HepG2 (cell line): ENCODE data around the gene DGAT2. TPM values are rescaled to one million over a fixed set of nuclear protein-coding genes. Genes with fewer than 3 reads are reported as not detected.
A peak's percentile ranks its signal among the peaks of the same experiment; 100 is the strongest.

Experiments
- BHLHE40 ChIP-seq: IDR thresholded peaks from 2 replicates; pipeline ENCODE4 v1.6.1; 2011; ENCODE audit warnings: low read length, improper control_type of control experiment
- DR1 ChIP-seq: sonication (generic); formaldehyde crosslinking; IDR thresholded peaks from 2 replicates; pipeline ENCODE4 v1.8.0; 2021; ENCODE audit warnings: mild to moderate bottlenecking, missing genetic modification reagents, inconsistent platforms
- FOXA3 ChIP-seq: IDR thresholded peaks from 2 replicates; pipeline ENCODE4 v1.6.1; 2016; ENCODE audit warnings: missing genetic modification reagents, missing compliant biosample characterization
- FUBP1 ChIP-seq: sonication (generic); formaldehyde crosslinking; IDR thresholded peaks from 2 replicates; pipeline ENCODE4 v1.5.1; 2020; ENCODE audit warnings: missing genetic modification reagents, mild to moderate bottlenecking, borderline replicate concordance
- MAX ChIP-seq: IDR thresholded peaks from 2 replicates; pipeline ENCODE4 v1.6.1; 2012; ENCODE audit warnings: inconsistent platforms
- MYC ChIP-seq: sonication (generic); formaldehyde crosslinking; IDR thresholded peaks from 2 replicates; pipeline ENCODE4 v1.9.0; 2021; ENCODE audit warnings: missing genetic modification reagents, borderline replicate concordance
- RBM22 ChIP-seq: fragments of 200-400 bp; formaldehyde crosslinking; optimal IDR thresholded peaks from 2 replicates; pipeline ENCODE3; 2017; ENCODE audit warnings: mild to moderate bottlenecking, low read length, moderate library complexity
- RXRA ChIP-seq: sonication (generic); formaldehyde crosslinking; IDR thresholded peaks from 2 replicates; pipeline ENCODE4 v1.5.1; 2020; ENCODE audit warnings: missing genetic modification reagents
- SAP130 ChIP-seq: IDR thresholded peaks from 2 replicates; pipeline ENCODE4 v1.6.1; 2016; ENCODE audit warnings: low read depth
- SPEN ChIP-seq: sonication (generic); formaldehyde crosslinking; IDR thresholded peaks from 2 replicates; pipeline ENCODE4 v1.5.1; 2020; ENCODE audit warnings: low read depth, mild to moderate bottlenecking, missing genetic modification reagents
- TFDP1 ChIP-seq: IDR thresholded peaks from 2 replicates; pipeline ENCODE4 v1.6.1; 2016; ENCODE audit warnings: missing compliant biosample characterization, missing genetic modification reagents, borderline replicate concordance
- ZFAT ChIP-seq: sonication (generic); formaldehyde crosslinking; conservative IDR thresholded peaks from 2 replicates; pipeline ENCODE4 v1.8.1; 2023; ENCODE audit warnings: missing genetic modification reagents, inconsistent platforms
- ZFP91 ChIP-seq: sonication (generic); formaldehyde crosslinking; IDR thresholded peaks from 2 replicates; pipeline ENCODE4 v1.9.0; 2022; ENCODE audit warnings: missing genetic modification reagents, mild to moderate bottlenecking, borderline replicate concordance
- ZNF549 ChIP-seq: sonication (generic); formaldehyde crosslinking; IDR thresholded peaks from 2 replicates; pipeline ENCODE4 v1.5.0; 2020; ENCODE audit warnings: missing genetic modification reagents
- ZNF737 ChIP-seq: sonication (generic); formaldehyde crosslinking; IDR thresholded peaks from 2 replicates; pipeline ENCODE4 v1.5.0; 2020; ENCODE audit warnings: missing genetic modification reagents, mild to moderate bottlenecking, borderline replicate concordance
- polyA plus RNA-seq, 8 experiments: library from polyadenylated mRNA; depleted of rRNA in 3 of 8; stranded (reverse) in 7 of 8; unstranded in 1 of 8; fragments of >200 nt; fragmentation: Illumina TruSeq in 4 of 8; extraction: Trizol in 4 of 8; gene quantifications; 2 replicates each; pipeline versions ENCODE4 v1.2.1 to v1.2.3, GENCODE V29; 2011 to 2016; ENCODE audit warnings: low read depth in 4 of 8, missing spikeins in 1 of 8, mixed read lengths in 1 of 8; ENCODE audit not compliant: insufficient read depth in 1 of 8
- total RNA-seq, 5 experiments: library from RNA; depleted of rRNA; stranded (reverse); fragments of >200 nt; fragmentation: Illumina TruSeq; extraction: Trizol; gene quantifications; 2 replicates each; pipeline ENCODE4 v1.2.3, GENCODE V29; 2016; ENCODE audit warnings: low read depth in 1 of 5
- TF ChIP-seq, protein P1 (sequence below): sonication (generic); formaldehyde crosslinking; conservative IDR thresholded peaks from 2 replicates; pipeline ENCODE4 v1.4.0; 2020; ENCODE audit warnings: mild to moderate bottlenecking, missing genetic modification reagents, moderate library complexity
- TF ChIP-seq, protein P2 (sequence below), 2 experiments: sonication (generic) in 1 of 2; formaldehyde crosslinking in 1 of 2; IDR thresholded peaks; 2 replicates each; pipeline versions ENCODE4 v1.5.1 to v1.6.1; 2011 to 2020; ENCODE audit warnings: borderline replicate concordance in 1 of 2, low read depth in 1 of 2, low read length in 1 of 2, mild to moderate bottlenecking in 1 of 2, missing genetic modification reagents in 1 of 2, moderate library complexity in 1 of 2

The DGAT2 gene
- total and polyA plus RNA-seq, 2 of the 13 experiments (the other 11 are each of a cell fraction or from before 2014, with no cell fraction given), result 39.0 to 65.6 TPM

- TF ChIP-seq ZFP91 (CRISPR knock-in tag) (0 out of 2 replicates have a peak, but pooled peaks have one; percentile 27), SAP130 (CRISPR knock-in tag) (peak; percentile 24; the same call in 1 of the 2 replicates), TFDP1 (CRISPR knock-in tag) (peak; percentile 71; the same call in 1 of the 2 replicates), FUBP1 (CRISPR knock-in tag) (no peak), RBM22 (peak; percentile 30), ZFAT (CRISPR knock-in tag) (no peak), MAX (peak; percentile 79), FOXA3 (CRISPR knock-in tag) (0 out of 2 replicates have a peak, but pooled peaks have one; percentile 4), DR1 (CRISPR knock-in tag) (no peak), SPEN (CRISPR knock-in tag) (0 out of 2 replicates have a peak, but pooled peaks have one; percentile 27), BHLHE40 (no peak), RXRA (peak; percentile 55; the same call in 1 of the 2 replicates), ZNF549 (CRISPR knock-in tag) (no peak), MYC (CRISPR knock-in tag) (0 out of 2 replicates have a peak, but pooled peaks have one; percentile 21), ZNF737 (CRISPR knock-in tag) (no peak)
- TF ChIP-seq, protein P1, sequence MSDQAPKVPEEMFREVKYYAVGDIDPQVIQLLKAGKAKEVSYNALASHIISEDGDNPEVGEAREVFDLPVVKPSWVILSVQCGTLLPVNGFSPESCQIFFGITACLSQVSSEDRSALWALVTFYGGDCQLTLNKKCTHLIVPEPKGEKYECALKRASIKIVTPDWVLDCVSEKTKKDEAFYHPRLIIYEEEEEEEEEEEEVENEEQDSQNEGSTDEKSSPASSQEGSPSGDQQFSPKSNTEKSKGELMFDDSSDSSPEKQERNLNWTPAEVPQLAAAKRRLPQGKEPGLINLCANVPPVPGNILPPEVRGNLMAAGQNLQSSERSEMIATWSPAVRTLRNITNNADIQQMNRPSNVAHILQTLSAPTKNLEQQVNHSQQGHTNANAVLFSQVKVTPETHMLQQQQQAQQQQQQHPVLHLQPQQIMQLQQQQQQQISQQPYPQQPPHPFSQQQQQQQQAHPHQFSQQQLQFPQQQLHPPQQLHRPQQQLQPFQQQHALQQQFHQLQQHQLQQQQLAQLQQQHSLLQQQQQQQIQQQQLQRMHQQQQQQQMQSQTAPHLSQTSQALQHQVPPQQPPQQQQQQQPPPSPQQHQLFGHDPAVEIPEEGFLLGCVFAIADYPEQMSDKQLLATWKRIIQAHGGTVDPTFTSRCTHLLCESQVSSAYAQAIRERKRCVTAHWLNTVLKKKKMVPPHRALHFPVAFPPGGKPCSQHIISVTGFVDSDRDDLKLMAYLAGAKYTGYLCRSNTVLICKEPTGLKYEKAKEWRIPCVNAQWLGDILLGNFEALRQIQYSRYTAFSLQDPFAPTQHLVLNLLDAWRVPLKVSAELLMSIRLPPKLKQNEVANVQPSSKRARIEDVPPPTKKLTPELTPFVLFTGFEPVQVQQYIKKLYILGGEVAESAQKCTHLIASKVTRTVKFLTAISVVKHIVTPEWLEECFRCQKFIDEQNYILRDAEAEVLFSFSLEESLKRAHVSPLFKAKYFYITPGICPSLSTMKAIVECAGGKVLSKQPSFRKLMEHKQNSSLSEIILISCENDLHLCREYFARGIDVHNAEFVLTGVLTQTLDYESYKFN (CRISPR knock-in tag), result peak; percentile 66
- TF ChIP-seq, protein P2, sequence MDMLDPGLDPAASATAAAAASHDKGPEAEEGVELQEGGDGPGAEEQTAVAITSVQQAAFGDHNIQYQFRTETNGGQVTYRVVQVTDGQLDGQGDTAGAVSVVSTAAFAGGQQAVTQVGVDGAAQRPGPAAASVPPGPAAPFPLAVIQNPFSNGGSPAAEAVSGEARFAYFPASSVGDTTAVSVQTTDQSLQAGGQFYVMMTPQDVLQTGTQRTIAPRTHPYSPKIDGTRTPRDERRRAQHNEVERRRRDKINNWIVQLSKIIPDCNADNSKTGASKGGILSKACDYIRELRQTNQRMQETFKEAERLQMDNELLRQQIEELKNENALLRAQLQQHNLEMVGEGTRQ (IDR thresholded peaks at IDR 0.05; ENCODE audit: low read depth, low read length), result no peak
- TF ChIP-seq, protein P2 (CRISPR knock-in tag; IDR thresholded peaks at IDR 0.05; ENCODE audit: borderline replicate concordance), result 0 out of 2 replicates have a peak, but pooled peaks have one; percentile 45
These were observed 17.6 kb downstream of the DGAT2 start (continued) for GRCh38 chr11:75786101-75786736.
